Measurements from ENCODE around the gene LYRM1.

Gene LYRM1

GRCh38 chr16:20948444-20948843, 47.9 kb downstream of the LYRM1 start:
- Histone ChIP-seq H3K9me2 (replicated peaks; ENCODE audit: low read depth, low read length) (no peaks in the 10 kb centered on the region), H3K9ac (ENCODE audit: low read depth, low read length, poor library complexity, severe bottlenecking) (no peak overlapping the region), H2AFZ (ENCODE audit: low read length) (no peak overlapping the region), H3K27me3 (ENCODE audit: insufficient read depth, low read length, poor library complexity, severe bottlenecking) (no peaks in the 10 kb centered on the region), H3K9me3 (ENCODE audit: insufficient read depth, low read depth, low read length) (no peaks in the 10 kb centered on the region), H3K79me2 (ENCODE audit: insufficient read depth, low read length) (no peaks in the 10 kb centered on the region), H3K36me3 (ENCODE audit: insufficient read depth, low read length) (no peaks in the 10 kb centered on the region), H3K4me1 (ENCODE audit: insufficient read depth, low read length, poor library complexity, severe bottlenecking) (no peaks in the 10 kb centered on the region), H3F3A (ENCODE audit: low read depth) (no peaks in the 10 kb centered on the region), H3K4me2 (ENCODE audit: low read depth, low read length, poor library complexity, severe bottlenecking) (no peak overlapping the region), H4K20me1 (ENCODE audit: insufficient read depth, low read length, poor library complexity, severe bottlenecking) (no peaks in the 10 kb centered on the region), H3K4me3 (ENCODE audit: low read length, poor library complexity, severe bottlenecking) (no peak overlapping the region)
- TF ChIP-seq, protein P1, sequence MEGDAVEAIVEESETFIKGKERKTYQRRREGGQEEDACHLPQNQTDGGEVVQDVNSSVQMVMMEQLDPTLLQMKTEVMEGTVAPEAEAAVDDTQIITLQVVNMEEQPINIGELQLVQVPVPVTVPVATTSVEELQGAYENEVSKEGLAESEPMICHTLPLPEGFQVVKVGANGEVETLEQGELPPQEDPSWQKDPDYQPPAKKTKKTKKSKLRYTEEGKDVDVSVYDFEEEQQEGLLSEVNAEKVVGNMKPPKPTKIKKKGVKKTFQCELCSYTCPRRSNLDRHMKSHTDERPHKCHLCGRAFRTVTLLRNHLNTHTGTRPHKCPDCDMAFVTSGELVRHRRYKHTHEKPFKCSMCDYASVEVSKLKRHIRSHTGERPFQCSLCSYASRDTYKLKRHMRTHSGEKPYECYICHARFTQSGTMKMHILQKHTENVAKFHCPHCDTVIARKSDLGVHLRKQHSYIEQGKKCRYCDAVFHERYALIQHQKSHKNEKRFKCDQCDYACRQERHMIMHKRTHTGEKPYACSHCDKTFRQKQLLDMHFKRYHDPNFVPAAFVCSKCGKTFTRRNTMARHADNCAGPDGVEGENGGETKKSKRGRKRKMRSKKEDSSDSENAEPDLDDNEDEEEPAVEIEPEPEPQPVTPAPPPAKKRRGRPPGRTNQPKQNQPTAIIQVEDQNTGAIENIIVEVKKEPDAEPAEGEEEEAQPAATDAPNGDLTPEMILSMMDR (conservative IDR thresholded peaks at IDR 0.05; ENCODE audit: low read length): no peak
- TF ChIP-seq EZH2phosphoT487 (IDR thresholded peaks at IDR 0.05; ENCODE audit: borderline replicate concordance): no peak

GRCh38 chr16:20949660-20950059, 49.1 kb downstream of the LYRM1 start:
- H3K36me3 ChIP-seq (ENCODE audit: insufficient read depth, low read length): no peaks in the 10 kb centered on the region
- no peak overlapping the region for H2AFZ ChIP-seq (ENCODE audit: low read length)
- H4K20me1 ChIP-seq (ENCODE audit: insufficient read depth, low read length, poor library complexity, severe bottlenecking): no peaks in the 10 kb centered on the region
- TF ChIP-seq EZH2phosphoT487 (IDR thresholded peaks at IDR 0.05; ENCODE audit: borderline replicate concordance): no peak
- TF ChIP-seq, protein P1 (conservative IDR thresholded peaks at IDR 0.05; ENCODE audit: low read length): no peak
- H3K79me2 ChIP-seq (ENCODE audit: insufficient read depth, low read length): no peaks in the 10 kb centered on the region
- H3K27me3 ChIP-seq (ENCODE audit: insufficient read depth, low read length, poor library complexity, severe bottlenecking): no peaks in the 10 kb centered on the region
- no peaks in the 10 kb centered on the region for H3K9me3 ChIP-seq (ENCODE audit: insufficient read depth, low read depth, low read length)
- no peak overlapping the region for H3K4me2 ChIP-seq (ENCODE audit: low read depth, low read length, poor library complexity, severe bottlenecking)
- no peak overlapping the region for H3K4me3 ChIP-seq (ENCODE audit: low read length, poor library complexity, severe bottlenecking)
- H3F3A ChIP-seq (ENCODE audit: low read depth): no peaks in the 10 kb centered on the region
- H3K9ac ChIP-seq (ENCODE audit: low read depth, low read length, poor library complexity, severe bottlenecking): no peak overlapping the region
- H3K9me2 ChIP-seq (replicated peaks; ENCODE audit: low read depth, low read length): no peaks in the 10 kb centered on the region
- H3K4me1 ChIP-seq (ENCODE audit: insufficient read depth, low read length, poor library complexity, severe bottlenecking): no peaks in the 10 kb centered on the region

DNA sequence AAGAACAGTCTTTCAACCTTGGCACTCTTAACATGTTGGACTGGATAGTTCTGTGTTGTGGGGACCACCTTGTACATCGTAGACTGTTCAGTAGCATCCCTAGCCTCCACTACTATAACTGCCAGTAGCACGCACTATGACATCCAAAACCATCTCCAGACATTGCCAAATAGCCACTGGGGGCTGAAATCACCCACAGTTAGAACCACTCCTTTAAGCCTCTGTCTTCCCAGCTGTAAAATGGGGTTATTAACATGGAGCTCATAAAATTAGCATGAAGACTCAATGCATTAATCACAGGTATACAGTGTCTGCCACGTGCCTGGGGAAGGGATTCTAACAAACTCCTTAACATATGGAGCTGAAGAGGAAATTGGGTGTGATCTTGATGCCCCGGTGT, 49.7 kb downstream of the LYRM1 start:
- Histone ChIP-seq H3K27me3 (ENCODE audit: insufficient read depth, low read length, poor library complexity, severe bottlenecking) (no peaks in the 10 kb centered on the region), H4K20me1 (ENCODE audit: insufficient read depth, low read length, poor library complexity, severe bottlenecking) (no peaks in the 10 kb centered on the region), H3K4me1 (ENCODE audit: insufficient read depth, low read length, poor library complexity, severe bottlenecking) (no peaks in the 10 kb centered on the region), H3K9ac (ENCODE audit: low read depth, low read length, poor library complexity, severe bottlenecking) (no peak overlapping the region), H3K4me2 (ENCODE audit: low read depth, low read length, poor library complexity, severe bottlenecking) (no peak overlapping the region), H3K36me3 (ENCODE audit: insufficient read depth, low read length) (no peaks in the 10 kb centered on the region), H3K9me3 (ENCODE audit: insufficient read depth, low read depth, low read length) (no peaks in the 10 kb centered on the region), H3K4me3 (ENCODE audit: low read length, poor library complexity, severe bottlenecking) (no peak overlapping the region), H3K79me2 (ENCODE audit: insufficient read depth, low read length) (no peaks in the 10 kb centered on the region), H3K9me2 (replicated peaks; ENCODE audit: low read depth, low read length) (no peaks in the 10 kb centered on the region), H2AFZ (ENCODE audit: low read length) (no peak overlapping the region), H3F3A (ENCODE audit: low read depth) (no peaks in the 10 kb centered on the region)
- no peak for TF ChIP-seq EZH2phosphoT487 (IDR thresholded peaks at IDR 0.05; ENCODE audit: borderline replicate concordance)
- TF ChIP-seq, protein P1 (conservative IDR thresholded peaks at IDR 0.05; ENCODE audit: low read length): no peak
